Epithelial cell of umbilical artery (primary cell): ENCODE measurements around the gene GPR89A. TPM values are rescaled to one million over a fixed set of nuclear protein-coding genes. Genes with fewer than 3 reads are reported as not detected.

ENCODE experiments used
- total RNA-seq: library from RNA; depleted of rRNA; stranded (reverse); fragments of >200 nt; gene quantifications from 2 replicates; pipeline ENCODE4 v1.2.3, GENCODE V29; 2014

GPR89A gene
- total RNA-seq, result 23.4 and 38.0 TPM in 2 replicates

GRCh38 chr1:145607833-145608733, at the start of gene GPR89A:
Gene GPR89A (plus strand): TSS chr1:145607988. CDS start chr1:145608134, 146 bp downstream.

GRCh38 chr1:145707183-145707867, 99.5 kb downstream of the GPR89A start, which contains the start of gene PDZK1:
Gene PDZK1 (minus strand): TSS chr1:145707368. CDS start chr1:145688021, 19,347 bp downstream.

DNA sequence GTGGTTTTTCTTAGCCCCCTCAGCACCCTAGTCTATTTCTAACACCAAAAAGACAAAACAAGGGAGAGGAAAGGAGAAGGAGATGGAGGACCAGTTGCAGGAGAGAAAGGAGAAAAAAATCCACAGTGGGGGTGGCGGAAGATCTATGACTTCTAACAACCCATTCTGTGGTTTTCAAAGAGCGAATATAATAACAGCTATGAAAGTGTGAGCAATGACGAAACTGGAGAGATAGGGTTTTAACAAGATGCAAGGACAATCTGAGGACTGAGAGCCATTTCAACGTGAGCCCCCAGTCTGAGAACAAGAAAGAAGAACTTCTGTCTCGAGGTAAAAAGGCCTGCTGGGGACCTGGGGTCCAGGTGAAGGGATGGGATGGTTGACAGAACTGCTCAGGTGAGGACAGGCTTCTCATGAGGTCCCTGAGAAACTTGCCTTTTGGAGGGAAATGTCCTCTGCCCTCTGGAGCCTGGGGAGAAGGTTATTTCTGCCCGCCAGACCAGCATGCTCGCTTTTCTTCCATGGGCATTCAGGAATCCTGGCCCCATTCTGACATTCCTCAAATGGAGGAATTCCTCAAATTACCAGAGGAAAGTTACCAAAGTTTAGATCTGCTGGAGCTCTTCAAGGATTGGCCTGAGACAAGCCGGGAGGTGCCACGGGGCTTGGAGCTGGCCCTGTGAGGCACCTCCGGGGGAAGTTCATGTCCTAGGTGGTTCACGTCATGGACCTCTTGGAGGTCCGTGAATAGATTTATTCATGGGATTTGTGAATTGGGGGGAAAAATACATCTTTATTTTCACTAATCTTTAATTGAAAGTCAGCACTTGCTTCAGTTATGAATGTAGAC, 111.7 kb downstream of the GPR89A start, which contains the start of gene CD160:
Gene CD160 (plus strand): TSS at position 270 of the 850 bp plus-strand sequence. CDS start 8,829 bp downstream, outside the sequence.

Other genes with a start within 250 kb of the GPR89A start
- 0.97 and 2.3 TPM in 2 replicates for gene NBPF20, start 182.4 kb upstream of the GPR89A start, total RNA-seq
- gene PDZK1, start 99.4 kb downstream of the GPR89A start, total RNA-seq, result not detected in 2 replicates
- gene CD160, start 111.5 kb downstream of the GPR89A start, total RNA-seq, result not detected in 2 replicates
- 10.4 and 12.3 TPM in 2 replicates for gene RNF115, start 216.1 kb downstream of the GPR89A start, total RNA-seq
- 27.9 and 33.9 TPM in 2 replicates for gene POLR3C, start 216.2 kb downstream of the GPR89A start, total RNA-seq
- gene NUDT17, start 237.6 kb downstream of the GPR89A start, total RNA-seq, result 2.1 and 2.9 TPM in 2 replicates